A549 (cell line): ENCODE measurements around the gene RBKS. TPM values are rescaled to one million over a fixed set of nuclear protein-coding genes. Genes with fewer than 3 reads are reported as not detected.

Source experiments
- ATAC-seq, 2 experiments: fragments of 200-7000 bp in 1 of 2; fragments of >200 bp in 1 of 2; cut with Nextera tagmentation in 1 of 2; cut with Tn5 transposase in 1 of 2; 3 replicates each; pipeline versions ENCODE4 v1.8.0 to v1.9.1; 2018 to 2020; ENCODE audit warnings: mild to moderate bottlenecking in 1 of 2, moderate library complexity in 1 of 2
- CTCF ChIA-PET: fragments of 300-600 bp; sonication (Branson Sonifier 250); formaldehyde crosslinking; extraction: SDS; loops from one replicate; lab custom pipeline; 2021; ENCODE audit warnings: antibody characterized with exemption, inconsistent platforms; lab: Yijun Ruan, JAX
- POLR2A ChIA-PET: fragments of 350-600 bp; formaldehyde crosslinking; extraction: SDS; loops from one replicate; lab custom pipeline; 2021; ENCODE audit warnings: antibody characterized with exemption, inconsistent platforms; lab: Yijun Ruan, JAX
- DNase-seq, 2 experiments: peaks; one replicate each; pipeline versions ENCODE4 v3.0.0 to v3.0.0-alpha.2; 2011 to 2016; ENCODE audit warnings: low read depth in 1 of 2, low spot score in 1 of 2
- FAIRE-seq: peaks from 2 replicates; lab custom pipeline; 2011; peaks lifted over from hg19 to GRCh38; lab: Jason Lieb, UNC
- H3K27ac ChIP-seq, 2 experiments: fragments of >200 bp; sonication (Bioruptor Twin); formaldehyde crosslinking; 3 replicates each; pipeline ENCODE4 v1.5.1; 2016 to 2017
- H3K4me1 ChIP-seq: fragments of >200 bp; sonication (Bioruptor Twin); formaldehyde crosslinking; 3 replicates; pipeline ENCODE4 v1.6.1; 2016
- H3K4me2 ChIP-seq: fragments of >200 bp; sonication (Bioruptor Twin); formaldehyde crosslinking; 3 replicates; pipeline ENCODE4 v1.6.1; 2016
- H3K4me3 ChIP-seq: fragments of >200 bp; sonication (Bioruptor Twin); formaldehyde crosslinking; 3 replicates; pipeline ENCODE4 v1.5.1; 2016
- H3K9me3 ChIP-seq: fragments of >200 bp; sonication (Bioruptor Twin); formaldehyde crosslinking; 3 replicates; pipeline ENCODE4 v1.6.1; 2016
- ATOH8 ChIP-seq: fragments of 250-450 bp; sonication (Bioruptor Pico); IDR thresholded peaks from 2 replicates; pipeline ENCODE4 v1.5.0; 2020; ENCODE audit warnings: low read depth, mild to moderate bottlenecking, moderate library complexity
- CBX2 ChIP-seq: fragments of 200-600 bp; sonication (generic); IDR thresholded peaks from 2 replicates; pipeline ENCODE4 v1.6.1; 2016; ENCODE audit warnings: low read depth, mild to moderate bottlenecking, borderline replicate concordance
- CBX8 ChIP-seq: fragments of 200-600 bp; sonication (generic); IDR thresholded peaks from 2 replicates; pipeline ENCODE4 v1.6.1; 2016
- EHF ChIP-seq: fragments of 250-450 bp; sonication (Bioruptor Pico); IDR thresholded peaks from 2 replicates; pipeline ENCODE4 v1.5.0; 2020; ENCODE audit warnings: mild to moderate bottlenecking
- ELK1 ChIP-seq: fragments of 150-350 bp; IDR thresholded peaks from 2 replicates; pipeline ENCODE4 v1.6.1; 2014; ENCODE audit warnings: low read depth, mild to moderate bottlenecking, low read length
- EP300 ChIP-seq, 2 experiments: fragments of >200 bp; sonication (Bioruptor Twin); formaldehyde crosslinking; IDR thresholded peaks; 2 replicates in 1 of 2; 3 replicates in 1 of 2; pipeline ENCODE4 v1.6.1; 2016 to 2017
- FOSB ChIP-seq: fragments of 250-450 bp; sonication (Bioruptor Pico); IDR thresholded peaks from 2 replicates; pipeline ENCODE4 v1.5.0; 2020; ENCODE audit warnings: mild to moderate bottlenecking, moderate library complexity
- FOSL2 ChIP-seq, 2 experiments: fragments of 450-650 bp in 1 of 2; fragments of >200 bp in 1 of 2; sonication (Bioruptor Twin) in 1 of 2; formaldehyde crosslinking; IDR thresholded peaks; 2 replicates each; pipeline versions ENCODE4 v1.5.0 to v1.6.1; 2016 to 2020; ENCODE audit warnings: mild to moderate bottlenecking in 1 of 2, moderate library complexity in 1 of 2
- FOXS1 ChIP-seq: fragments of 250-450 bp; sonication (Bioruptor Pico); IDR thresholded peaks from 2 replicates; pipeline ENCODE4 v1.5.0; 2020; ENCODE audit warnings: mild to moderate bottlenecking, moderate library complexity
- GATA3 ChIP-seq: IDR thresholded peaks from 2 replicates; pipeline ENCODE4 v1.6.1; 2012; ENCODE audit warnings: borderline replicate concordance
- HES2 ChIP-seq: fragments of >200 bp; sonication (Bioruptor Twin); formaldehyde crosslinking; IDR thresholded peaks from 2 replicates; pipeline ENCODE4 v1.6.1; 2016
- HOXB13 ChIP-seq: fragments of 250-450 bp; sonication (Bioruptor Pico); IDR thresholded peaks from 2 replicates; pipeline ENCODE4 v1.5.0; 2020; ENCODE audit warnings: low read depth, mild to moderate bottlenecking, moderate library complexity
- HOXB5 ChIP-seq: fragments of 250-450 bp; sonication (Bioruptor Pico); IDR thresholded peaks from 2 replicates; pipeline ENCODE4 v1.5.0; 2020; ENCODE audit warnings: mild to moderate bottlenecking, moderate library complexity
- JUN ChIP-seq, 2 experiments: fragments of >200 bp; sonication (Bioruptor Twin); formaldehyde crosslinking; IDR thresholded peaks; 2 replicates in 1 of 2; 3 replicates in 1 of 2; pipeline ENCODE4 v1.6.1; 2016 to 2017
- KDM5A ChIP-seq: fragments of 200-600 bp; sonication (generic); IDR thresholded peaks from 2 replicates; pipeline ENCODE4 v1.6.1; 2016; ENCODE audit warnings: antibody characterized with exemption, mild to moderate bottlenecking
- MAX ChIP-seq: IDR thresholded peaks from 2 replicates; pipeline ENCODE4 v1.6.1; 2012
- MYC ChIP-seq: IDR thresholded peaks from 2 replicates; pipeline ENCODE4 v1.6.1; 2012; ENCODE audit warnings: mild to moderate bottlenecking, inconsistent platforms, low read length, improper control_type of control experiment, borderline replicate concordance
- NR3C1 ChIP-seq: fragments of >200 bp; sonication (Bioruptor Twin); formaldehyde crosslinking; IDR thresholded peaks from 3 replicates; pipeline ENCODE4 v1.6.1; 2017
- PBX3 ChIP-seq: IDR thresholded peaks from 2 replicates; pipeline ENCODE4 v1.6.1; 2012
- POLR2AphosphoS2 ChIP-seq: conservative IDR thresholded peaks from 2 replicates; pipeline ENCODE4 v1.6.1; 2012; ENCODE audit warnings: low read length, improper control_type of control experiment, inconsistent platforms
- RAD21 ChIP-seq, 2 experiments: fragments of >200 bp in 1 of 2; sonication (Bioruptor Twin) in 1 of 2; formaldehyde crosslinking in 1 of 2; IDR thresholded peaks in 1 of 2; conservative IDR thresholded peaks in 1 of 2; 2 replicates in 1 of 2; 3 replicates in 1 of 2; pipeline ENCODE4 v1.6.1; 2012 to 2018; ENCODE audit warnings: inconsistent platforms in 1 of 2
- RARB ChIP-seq: fragments of 250-450 bp; sonication (Bioruptor Pico); IDR thresholded peaks from 2 replicates; pipeline ENCODE4 v1.8.0; 2021; ENCODE audit warnings: mild to moderate bottlenecking, moderate library complexity
- RCOR1 ChIP-seq: fragments of 150-350 bp; IDR thresholded peaks from 2 replicates; pipeline ENCODE4 v1.6.1; 2014; ENCODE audit warnings: antibody characterized with exemption, low read length, low read depth
- RNF2 ChIP-seq: fragments of 200-600 bp; sonication (generic); IDR thresholded peaks from 2 replicates; pipeline ENCODE4 v1.6.1; 2016; ENCODE audit warnings: low read depth, mild to moderate bottlenecking, antibody characterized with exemption, moderate library complexity, borderline replicate concordance
- SMC3 ChIP-seq: fragments of >200 bp; sonication (Bioruptor Twin); formaldehyde crosslinking; IDR thresholded peaks from 3 replicates; pipeline ENCODE4 v1.6.1; 2018; ENCODE audit warnings: inconsistent platforms
- USF2 ChIP-seq: fragments of 450-650 bp; IDR thresholded peaks from 2 replicates; pipeline ENCODE4 v1.6.1; 2014; ENCODE audit warnings: antibody characterized with exemption
- ZFP36 ChIP-seq: fragments of 450-650 bp; IDR thresholded peaks from 2 replicates; pipeline ENCODE4 v1.6.1; 2014; ENCODE audit warnings: borderline replicate concordance; ENCODE audit not compliant: partially characterized antibody
- ZSCAN20 ChIP-seq: fragments of 250-450 bp; sonication (Bioruptor Pico); IDR thresholded peaks from 2 replicates; pipeline ENCODE4 v1.8.0; 2022; ENCODE audit warnings: mild to moderate bottlenecking, moderate library complexity
- WGBS: methylation state at CpG from one replicate; pipeline ENCODE4 v1.1.6; 2017; ENCODE audit errors: missing lambda C conversion rate; 5-methylcytosine and 5-hydroxymethylcytosine counted together
- polyA plus RNA-seq, 4 experiments: library from polyadenylated mRNA; depleted of rRNA in 3 of 4; stranded (reverse); fragments of >200 nt; fragmentation: RNase III in 1 of 4; extraction: RNeasy Plus Mini Kit Qiagen cat#74134 plus additional on column Dnase treatment in 1 of 4; gene quantifications; 2 replicates in 3 of 4; 3 replicates in 1 of 4; pipeline ENCODE4 v1.2.3, GENCODE V29; 2011 to 2017

The RBKS gene
- polyA plus RNA-seq, 2 of the 4 experiments (the other 2 are of a cell fraction), result 7.6 to 8.5 TPM

GRCh38 chr2:27799646-27800010 lies 90.6 kb downstream of the RBKS start:
- no peak for FAIRE-seq
- Histone ChIP-seq H3K9me3 (no peaks in the 10 kb centered on the region), H3K4me1 (peaks cover 56% of the 10 kb centered on the region), H3K4me2 (peak overlapping the region; percentile 72), H3K4me3 (no peak overlapping the region), H3K27ac (peak overlapping the region; percentile 89 to 97)
- WGBS, result 25% methylated on average over 4 of the region's 4 CpGs
- no peak for TF ChIP-seq NR3C1
- TF ChIP-seq RNF2, result no peak
- 0 out of 5 replicates have a peak, but pooled peaks of 1 of the 2 experiments have one; percentile 3 for TF ChIP-seq RAD21 (conservative IDR thresholded peaks at IDR 0.05 in 1 of 2, IDR thresholded peaks at IDR 0.05 in 1 of 2)
- TF ChIP-seq ELK1, result no peak
- no peak for TF ChIP-seq MYC
- TF ChIP-seq HOXB13, result 0 out of 2 replicates have a peak, but pooled peaks have one; percentile 21
- TF ChIP-seq ATOH8, result 0 out of 2 replicates have a peak, but pooled peaks have one; percentile 13
- peak in 1 of 2 experiments; percentile 47 for DNase-seq
- peak; percentile 70 to 72 for ATAC-seq
- ChIA-PET POLR2A (interaction anchor here (1.0 to 1.7 kb wide), 11 partner anchors 11 to 597 kb away, joined by 3 to 15 read pairs (median 4); partner anchors contain the start of genes BABAM2, FOSL2, MRPL33 and RBKS), CTCF (interaction anchor here (1.0 to 3.8 kb wide), 9 partner anchors 26 to 596 kb away, joined by 3 to 18 read pairs (median 6); no protein-coding TSS in a partner anchor)

GRCh38 chr2:27798948-27799645 lies 91.1 kb downstream of the RBKS start:
- H3K4me2 ChIP-seq, result peak overlapping the region; percentile 72
- peak; percentile 94 to 99 for DNase-seq
- FAIRE-seq, result peak; percentile 81
- ChIA-PET CTCF (interaction anchor here (0.6 to 3.8 kb wide), 12 partner anchors 13 to 597 kb away, joined by 3 to 18 read pairs (median 4); no protein-coding TSS in a partner anchor), POLR2A (interaction anchor here (0.8 to 1.7 kb wide), 12 partner anchors 12 to 598 kb away, joined by 3 to 15 read pairs (median 4); partner anchors contain the start of genes BABAM2, FOSL2, MRPL33 and RBKS)
- 9% methylated on average over 11 of the region's 11 CpGs for WGBS
- H3K4me1 ChIP-seq, result peaks cover 56% of the 10 kb centered on the region
- H3K27ac ChIP-seq, result peak overlapping the region; percentile 89 to 97
- ATAC-seq, result peak; percentile 95 to 96
- H3K4me3 ChIP-seq, result no peak overlapping the region
- H3K9me3 ChIP-seq, result no peaks in the 10 kb centered on the region
- peak; percentile 85 for TF ChIP-seq PBX3
- TF ChIP-seq POLR2AphosphoS2, result no peak
- no peak for TF ChIP-seq USF2
- TF ChIP-seq RCOR1, result no peak
- no peak for TF ChIP-seq HOXB5 (CRISPR knock-in tag)
- TF ChIP-seq RAD21 (conservative IDR thresholded peaks at IDR 0.05 in 1 of 2, IDR thresholded peaks at IDR 0.05 in 1 of 2), result peak; percentile 49 to 61; a peak in 4 of 5 replicates
- TF ChIP-seq JUN (IDR thresholded peaks at IDR 0.05), result peak; percentile 95 to 99
- no peak for TF ChIP-seq EHF
- peak; percentile 98 for TF ChIP-seq FOSL2 (IDR thresholded peaks at IDR 0.05)
- peak; percentile 100 for TF ChIP-seq FOSL2 (CRISPR knock-in tag; IDR thresholded peaks at IDR 0.05)
- peak; percentile 49; the same call in 1 of the 2 replicates for TF ChIP-seq HES2
- no peak for TF ChIP-seq MYC
- TF ChIP-seq ZSCAN20, result no peak
- TF ChIP-seq EP300 (IDR thresholded peaks at IDR 0.05), result peak; percentile 97 to 99
- no peak for TF ChIP-seq CBX8
- no peak for TF ChIP-seq CBX2
- TF ChIP-seq SMC3, result peak; percentile 47
- TF ChIP-seq GATA3, result peak; percentile 99
- no peak for TF ChIP-seq KDM5A
- peak; percentile 53; the same call in 1 of the 2 replicates for TF ChIP-seq FOXS1 (CRISPR knock-in tag)
- 0 out of 2 replicates have a peak, but pooled peaks have one; percentile 51 for TF ChIP-seq RARB (CRISPR knock-in tag)
- no peak for TF ChIP-seq ELK1
- peak; percentile 96 for TF ChIP-seq MAX
- TF ChIP-seq ZFP36, result no peak
- no peak for TF ChIP-seq FOSB (CRISPR knock-in tag)
